ENCODE measurements around the gene ACOT7. TPM values are rescaled to one million over a fixed set of nuclear protein-coding genes. Genes with fewer than 3 reads are reported as not detected.

Gene ACOT7
- total RNA-seq, 2 experiments from 2014 or later: 23.4 to 53.6 TPM

- H3K4me1 ChIP-seq (ENCODE audit: insufficient read depth, low read length, poor library complexity, severe bottlenecking): no peaks in the 10 kb centered on the region
- POLR2A ChIA-PET: no interaction called here
- H2AFZ ChIP-seq (ENCODE audit: low read length): no peak overlapping the region
- intact Hi-C loops (cut with micrococcal nuclease; ENCODE audit: unreplicated experiment): no loop called here
- no peak overlapping the region for H3K4me2 ChIP-seq (ENCODE audit: low read length)
- no peaks in the 10 kb centered on the region for H4K20me1 ChIP-seq (ENCODE audit: insufficient read depth, low read length)
- CTCF ChIA-PET (ENCODE audit: unreplicated experiment): no interaction called here
- H3K27ac ChIP-seq (ENCODE audit: low read depth, low read length, poor library complexity, severe bottlenecking): no peak overlapping the region
- no peaks in the 10 kb centered on the region for H3K9me2 ChIP-seq (ENCODE audit: insufficient read depth, low read length)
- H3K4me3 ChIP-seq (ENCODE audit: low read depth, low read length, poor library complexity, severe bottlenecking): no peak overlapping the region
- no peaks in the 10 kb centered on the region for H3K79me2 ChIP-seq (ENCODE audit: insufficient read depth, low read depth, low read length)
- no peaks in the 10 kb centered on the region for H3K9me3 ChIP-seq (ENCODE audit: low read length)
- no TSS peak for BruUV-seq (replicated peaks)
- no peak for DNase-seq (ENCODE audit: low spot score)
- H3K36me3 ChIP-seq (ENCODE audit: insufficient read depth, low read length): no peaks in the 10 kb centered on the region
- no peak for TF ChIP-seq EZH2phosphoT487 (IDR thresholded peaks at IDR 0.05; ENCODE audit: borderline replicate concordance, low read depth, low read length)
- TF ChIP-seq, protein P1, sequence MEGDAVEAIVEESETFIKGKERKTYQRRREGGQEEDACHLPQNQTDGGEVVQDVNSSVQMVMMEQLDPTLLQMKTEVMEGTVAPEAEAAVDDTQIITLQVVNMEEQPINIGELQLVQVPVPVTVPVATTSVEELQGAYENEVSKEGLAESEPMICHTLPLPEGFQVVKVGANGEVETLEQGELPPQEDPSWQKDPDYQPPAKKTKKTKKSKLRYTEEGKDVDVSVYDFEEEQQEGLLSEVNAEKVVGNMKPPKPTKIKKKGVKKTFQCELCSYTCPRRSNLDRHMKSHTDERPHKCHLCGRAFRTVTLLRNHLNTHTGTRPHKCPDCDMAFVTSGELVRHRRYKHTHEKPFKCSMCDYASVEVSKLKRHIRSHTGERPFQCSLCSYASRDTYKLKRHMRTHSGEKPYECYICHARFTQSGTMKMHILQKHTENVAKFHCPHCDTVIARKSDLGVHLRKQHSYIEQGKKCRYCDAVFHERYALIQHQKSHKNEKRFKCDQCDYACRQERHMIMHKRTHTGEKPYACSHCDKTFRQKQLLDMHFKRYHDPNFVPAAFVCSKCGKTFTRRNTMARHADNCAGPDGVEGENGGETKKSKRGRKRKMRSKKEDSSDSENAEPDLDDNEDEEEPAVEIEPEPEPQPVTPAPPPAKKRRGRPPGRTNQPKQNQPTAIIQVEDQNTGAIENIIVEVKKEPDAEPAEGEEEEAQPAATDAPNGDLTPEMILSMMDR (conservative IDR thresholded peaks at IDR 0.05; ENCODE audit: low read length): no peak
These were observed 118.9 kb downstream of the ACOT7 start for GRCh38 chr1:6274622-6275139.

GRCh38 chr1:6274102-6274501, 119.5 kb downstream of the ACOT7 start:
- no peaks in the 10 kb centered on the region for H3K79me2 ChIP-seq (ENCODE audit: insufficient read depth, low read depth, low read length)
- no peaks in the 10 kb centered on the region for H3K9me2 ChIP-seq (ENCODE audit: insufficient read depth, low read length)
- ChIA-PET CTCF (ENCODE audit: unreplicated experiment) (no interaction called here), POLR2A (interaction anchor here (0.5 kb wide), 1 partner anchor 88 kb away, joined by 3 read pairs; no protein-coding TSS in a partner anchor)
- no peak overlapping the region for H3K27ac ChIP-seq (ENCODE audit: low read depth, low read length, poor library complexity, severe bottlenecking)
- H3K4me1 ChIP-seq (ENCODE audit: insufficient read depth, low read length, poor library complexity, severe bottlenecking): no peaks in the 10 kb centered on the region
- H3K4me2 ChIP-seq (ENCODE audit: low read length): no peak overlapping the region
- intact Hi-C loops (cut with micrococcal nuclease; ENCODE audit: unreplicated experiment): no loop called here
- no peak overlapping the region for H2AFZ ChIP-seq (ENCODE audit: low read length)
- BruUV-seq (replicated peaks): no TSS peak
- no peak for DNase-seq (ENCODE audit: low spot score)
- H3K36me3 ChIP-seq (ENCODE audit: insufficient read depth, low read length): no peaks in the 10 kb centered on the region
- no peak for TF ChIP-seq EZH2phosphoT487 (IDR thresholded peaks at IDR 0.05; ENCODE audit: borderline replicate concordance, low read depth, low read length)
- TF ChIP-seq, protein P1 (conservative IDR thresholded peaks at IDR 0.05; ENCODE audit: low read length): no peak
- H3K4me3 ChIP-seq (ENCODE audit: low read depth, low read length, poor library complexity, severe bottlenecking): no peak overlapping the region
- no peaks in the 10 kb centered on the region for H3K9me3 ChIP-seq (ENCODE audit: low read length)
- H4K20me1 ChIP-seq (ENCODE audit: insufficient read depth, low read length): no peaks in the 10 kb centered on the region

DNA sequence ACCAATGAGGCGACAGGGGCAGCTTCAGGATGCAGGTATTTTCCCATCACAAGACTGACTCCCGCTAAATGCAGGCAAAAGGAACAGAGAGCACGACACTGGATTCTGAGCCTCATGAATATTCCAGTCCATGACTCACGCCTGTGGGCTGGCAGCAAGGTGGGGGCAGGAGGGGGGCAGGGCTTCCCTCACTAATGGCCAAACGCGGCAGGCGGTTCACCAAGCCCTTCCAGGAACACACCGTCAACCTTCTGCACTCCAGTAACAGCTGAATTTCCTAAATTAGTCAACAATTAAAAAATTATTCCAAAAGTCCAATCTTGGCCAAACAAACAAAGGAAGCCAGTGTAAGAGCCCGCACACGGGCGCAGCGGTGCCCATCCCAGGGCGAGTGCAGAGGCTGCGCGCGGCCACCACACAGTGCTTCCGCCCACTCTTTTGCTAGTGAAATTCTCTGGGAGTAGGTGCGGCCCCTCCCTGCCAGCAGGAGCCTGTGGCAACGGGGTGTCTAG, 120.1 kb downstream of the ACOT7 start:
- no peak for TF ChIP-seq EZH2phosphoT487 (IDR thresholded peaks at IDR 0.05; ENCODE audit: borderline replicate concordance, low read depth, low read length)
- TF ChIP-seq, protein P1 (conservative IDR thresholded peaks at IDR 0.05; ENCODE audit: low read length): no peak
- ChIA-PET CTCF (ENCODE audit: unreplicated experiment) (no interaction called here), POLR2A (interaction anchor here (0.5 kb wide), 1 partner anchor 89 kb away, joined by 3 read pairs; no protein-coding TSS in a partner anchor)
- H3K79me2 ChIP-seq (ENCODE audit: insufficient read depth, low read depth, low read length): no peaks in the 10 kb centered on the region
- no peak for DNase-seq (ENCODE audit: low spot score)
- H3K4me3 ChIP-seq (ENCODE audit: low read depth, low read length, poor library complexity, severe bottlenecking): no peak overlapping the region
- no TSS peak for BruUV-seq (replicated peaks)
- H3K9me2 ChIP-seq (ENCODE audit: insufficient read depth, low read length): no peaks in the 10 kb centered on the region
- H3K27ac ChIP-seq (ENCODE audit: low read depth, low read length, poor library complexity, severe bottlenecking): no peak overlapping the region
- no peak overlapping the region for H2AFZ ChIP-seq (ENCODE audit: low read length)
- H3K4me1 ChIP-seq (ENCODE audit: insufficient read depth, low read length, poor library complexity, severe bottlenecking): no peaks in the 10 kb centered on the region
- no peaks in the 10 kb centered on the region for H4K20me1 ChIP-seq (ENCODE audit: insufficient read depth, low read length)
- H3K9me3 ChIP-seq (ENCODE audit: low read length): no peaks in the 10 kb centered on the region
- no peak overlapping the region for H3K4me2 ChIP-seq (ENCODE audit: low read length)
- no peaks in the 10 kb centered on the region for H3K36me3 ChIP-seq (ENCODE audit: insufficient read depth, low read length)
- intact Hi-C loops (cut with micrococcal nuclease; ENCODE audit: unreplicated experiment): no loop called here

Data from OCI-LY7 (cell line).